Esophagus muscularis mucosa (tissue), 3 donors: ENCODE measurements around the gene IGF2.

Source experiments
- POLR2A ChIP-seq: fragments of 450-650 bp; IDR thresholded peaks from one replicate; pipeline ENCODE4 v1.6.1; 2017; ENCODE audit warnings: antibody characterized with exemption, moderate library complexity, mild to moderate bottlenecking, low read depth
- TF ChIP-seq, protein P1 (sequence below), 3 experiments: fragments of 200-600 bp in 2 of 3; fragments of 450-650 bp in 1 of 3; sonication (generic) in 2 of 3; IDR thresholded peaks; one replicate each; pipeline ENCODE4 v1.5.1; 2017 to 2019; ENCODE audit warnings: antibody characterized with exemption in 3 of 3, mild to moderate bottlenecking in 2 of 3, moderate library complexity in 1 of 3

DNA sequence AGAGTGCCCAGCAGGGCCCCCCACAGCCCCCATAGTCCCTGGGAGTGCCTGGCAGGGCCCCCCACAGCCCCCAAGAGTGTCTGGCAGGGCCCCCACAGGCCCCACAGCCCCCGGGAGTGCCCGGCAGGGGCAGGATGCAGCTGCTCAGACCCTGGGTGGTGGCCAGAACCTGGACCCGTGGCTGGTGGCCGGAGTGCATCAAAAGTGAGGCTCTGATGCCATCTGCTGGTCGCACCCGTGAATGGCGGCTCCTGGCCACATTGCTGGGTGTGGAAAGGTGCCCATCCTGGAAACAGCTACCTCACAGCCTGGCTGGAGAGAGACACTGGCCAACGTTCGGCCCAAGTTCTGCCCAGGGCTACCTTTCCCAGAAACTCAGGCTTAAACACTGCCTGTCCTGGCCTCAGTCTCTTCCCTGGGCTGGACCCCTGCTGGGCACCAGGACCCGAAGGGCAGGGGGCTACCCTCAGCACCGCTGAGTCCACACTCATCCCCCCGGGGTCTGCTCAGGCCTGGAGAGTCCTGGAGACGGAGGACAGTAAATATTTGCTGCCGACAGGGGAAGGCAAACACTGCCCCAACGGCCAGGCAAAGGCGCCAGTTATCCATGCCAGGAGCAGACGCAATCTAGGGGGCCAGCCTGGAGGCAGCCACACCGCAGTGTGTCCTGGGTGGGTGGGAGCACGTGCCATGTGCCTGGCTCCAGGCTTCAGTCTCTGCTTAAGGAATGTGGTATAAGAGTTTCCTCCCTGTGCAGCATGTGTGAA lies 17.4 kb upstream of the IGF2 start:
- TF ChIP-seq, protein P1, sequence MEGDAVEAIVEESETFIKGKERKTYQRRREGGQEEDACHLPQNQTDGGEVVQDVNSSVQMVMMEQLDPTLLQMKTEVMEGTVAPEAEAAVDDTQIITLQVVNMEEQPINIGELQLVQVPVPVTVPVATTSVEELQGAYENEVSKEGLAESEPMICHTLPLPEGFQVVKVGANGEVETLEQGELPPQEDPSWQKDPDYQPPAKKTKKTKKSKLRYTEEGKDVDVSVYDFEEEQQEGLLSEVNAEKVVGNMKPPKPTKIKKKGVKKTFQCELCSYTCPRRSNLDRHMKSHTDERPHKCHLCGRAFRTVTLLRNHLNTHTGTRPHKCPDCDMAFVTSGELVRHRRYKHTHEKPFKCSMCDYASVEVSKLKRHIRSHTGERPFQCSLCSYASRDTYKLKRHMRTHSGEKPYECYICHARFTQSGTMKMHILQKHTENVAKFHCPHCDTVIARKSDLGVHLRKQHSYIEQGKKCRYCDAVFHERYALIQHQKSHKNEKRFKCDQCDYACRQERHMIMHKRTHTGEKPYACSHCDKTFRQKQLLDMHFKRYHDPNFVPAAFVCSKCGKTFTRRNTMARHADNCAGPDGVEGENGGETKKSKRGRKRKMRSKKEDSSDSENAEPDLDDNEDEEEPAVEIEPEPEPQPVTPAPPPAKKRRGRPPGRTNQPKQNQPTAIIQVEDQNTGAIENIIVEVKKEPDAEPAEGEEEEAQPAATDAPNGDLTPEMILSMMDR (IDR thresholded peaks at IDR 0.05), result peak; percentile 61 to 78 (median 69)
- TF ChIP-seq POLR2A, result no peak
